SK-N-SH (cell line): ENCODE results near the gene ASF1B. TPM values are rescaled to one million over a fixed set of nuclear protein-coding genes. Genes with fewer than 3 reads are reported as not detected.

Experiments used
- CTCF ChIA-PET: fragments of 300-600, 350-600 bp; formaldehyde crosslinking; extraction: SDS; loops from one replicate; lab custom pipeline; 2021; lab: Yijun Ruan, JAX
- POLR2A ChIA-PET: fragments of 350-600 bp; sonication (Branson Sonifier 250); formaldehyde crosslinking; extraction: SDS; loops from one replicate; lab custom pipeline; 2020; ENCODE audit warnings: antibody characterized with exemption, inconsistent platforms; lab: Yijun Ruan, JAX
- DNase-seq: peaks from one replicate; pipeline ENCODE4 v3.0.0; 2012
- H2AFZ ChIP-seq: fragments of 200-600 bp; sonication (generic); 2 replicates; pipeline ENCODE4 v1.8.1; 2016; ENCODE audit warnings: antibody characterized with exemption, mild to moderate bottlenecking, low read depth
- H3F3A ChIP-seq: fragments of 200-600 bp; sonication (generic); replicated peaks from 2 replicates; pipeline ENCODE3; 2016; ENCODE audit warnings: antibody characterized with exemption, mild to moderate bottlenecking; ENCODE audit not compliant: insufficient read depth
- H3K27ac ChIP-seq, 2 experiments: fragments of 200-500 bp in 1 of 2; fragments of 200-600 bp in 1 of 2; sonication (Bioruptor generic) in 1 of 2; sonication (generic), shearing (Covaris generic) in 1 of 2; 2 replicates each; pipeline versions ENCODE4 v1.5.1 to v1.6.1; 2014 to 2016; ENCODE audit warnings: low read depth in 2 of 2, inconsistent platforms in 1 of 2, low read length in 1 of 2, mild to moderate bottlenecking in 1 of 2, mixed read lengths in 1 of 2
- H3K27me3 ChIP-seq: fragments of 200-600 bp; sonication (generic), shearing (Covaris generic); 2 replicates; pipeline ENCODE4 v1.6.1; 2016; ENCODE audit warnings: mixed run types; ENCODE audit not compliant: insufficient read depth
- H3K36me3 ChIP-seq, 2 experiments: fragments of 200-500 bp in 1 of 2; fragments of 200-600 bp in 1 of 2; sonication (Bioruptor generic) in 1 of 2; sonication (generic) in 1 of 2; replicated peaks in 1 of 2; 2 replicates each; pipeline versions ENCODE3 to v1.5.1; 2014 to 2016; ENCODE audit warnings: low read length in 1 of 2, mild to moderate bottlenecking in 1 of 2; ENCODE audit not compliant: insufficient read depth in 2 of 2, control insufficient read depth in 1 of 2
- H3K4me1 ChIP-seq, 2 experiments: fragments of 200-500 bp in 1 of 2; fragments of 200-600 bp in 1 of 2; sonication (Bioruptor generic) in 1 of 2; sonication (generic), shearing (Covaris generic) in 1 of 2; 2 replicates each; pipeline versions ENCODE4 v1.5.1 to v1.6.1; 2014 to 2016; ENCODE audit warnings: low read depth in 1 of 2, low read length in 1 of 2, mixed run types in 1 of 2; ENCODE audit not compliant: insufficient read depth in 2 of 2, control insufficient read depth in 1 of 2
- H3K4me2 ChIP-seq: fragments of 200-600 bp; sonication (generic), shearing (Covaris generic); 2 replicates; pipeline ENCODE4 v1.6.1; 2017; ENCODE audit warnings: mixed run types
- H3K4me3 ChIP-seq, 2 experiments: fragments of 200-500 bp in 1 of 2; fragments of 200-600 bp in 1 of 2; sonication (Bioruptor generic) in 1 of 2; sonication (generic), shearing (Covaris generic) in 1 of 2; 2 replicates each; pipeline versions ENCODE4 v1.5.1 to v1.8.1; 2014 to 2016; ENCODE audit warnings: low read depth in 2 of 2, inconsistent platforms in 1 of 2, low read length in 1 of 2, mild to moderate bottlenecking in 1 of 2, mixed read lengths in 1 of 2, moderate library complexity in 1 of 2
- H3K79me2 ChIP-seq: fragments of 200-600 bp; sonication (generic); 2 replicates; pipeline ENCODE4 v1.8.1; 2017; ENCODE audit warnings: mild to moderate bottlenecking; ENCODE audit not compliant: insufficient read depth
- H3K9ac ChIP-seq: fragments of 200-600 bp; sonication (generic); 2 replicates; pipeline ENCODE4 v1.6.1; 2017; ENCODE audit warnings: mixed run types
- H3K9me2 ChIP-seq: fragments of 200-600 bp; sonication (generic); 2 replicates; pipeline ENCODE4 v1.6.1; 2017; ENCODE audit warnings: mixed run types
- H3K9me3 ChIP-seq: fragments of 200-600 bp; sonication (generic); 2 replicates; pipeline ENCODE4 v1.6.1; 2017; ENCODE audit warnings: mixed run types, mild to moderate bottlenecking, moderate library complexity
- H4K20me1 ChIP-seq: fragments of 200-600 bp; sonication (generic); 2 replicates; pipeline ENCODE4 v1.6.1; 2017; ENCODE audit warnings: mild to moderate bottlenecking, mixed run types; ENCODE audit not compliant: insufficient read depth
- ELF1 ChIP-seq: IDR thresholded peaks from 2 replicates; pipeline ENCODE4 v1.4.0; 2012
- FOSL2 ChIP-seq: IDR thresholded peaks from 2 replicates; pipeline ENCODE4 v1.4.0; 2012; ENCODE audit warnings: low read depth, mild to moderate bottlenecking, moderate library complexity, borderline replicate concordance
- FOXJ3 ChIP-seq: sonication (generic); formaldehyde crosslinking; IDR thresholded peaks from 2 replicates; pipeline ENCODE4 v1.5.1; 2020; ENCODE audit warnings: mild to moderate bottlenecking, missing genetic modification reagents
- MEF2A ChIP-seq: IDR thresholded peaks from 2 replicates; pipeline ENCODE4 v1.4.0; 2012; ENCODE audit warnings: low read depth, borderline replicate concordance
- MXI1 ChIP-seq: IDR thresholded peaks from 2 replicates; pipeline ENCODE4 v1.6.1; 2012; ENCODE audit warnings: mild to moderate bottlenecking, low read depth, low read length, improper control_type of control experiment
- RAD21 ChIP-seq: IDR thresholded peaks from 2 replicates; pipeline ENCODE4 v1.6.1; 2012; ENCODE audit warnings: mild to moderate bottlenecking, low read length
- RXRA ChIP-seq: IDR thresholded peaks from 2 replicates; pipeline ENCODE4 v1.4.0; 2012; ENCODE audit warnings: low read depth, mild to moderate bottlenecking, borderline replicate concordance
- SIN3A ChIP-seq: IDR thresholded peaks from 2 replicates; pipeline ENCODE4 v1.6.1; 2012; ENCODE audit warnings: low read depth, mild to moderate bottlenecking, low read length, moderate library complexity, borderline replicate concordance
- SMC3 ChIP-seq: IDR thresholded peaks from 2 replicates; pipeline ENCODE4 v1.6.1; 2012; ENCODE audit warnings: low read depth, low read length, improper control_type of control experiment
- USF1 ChIP-seq: IDR thresholded peaks from 2 replicates; pipeline ENCODE4 v1.4.0; 2012; ENCODE audit warnings: low read depth, borderline replicate concordance
- USF2 ChIP-seq: fragments of 150-350 bp; IDR thresholded peaks from 2 replicates; pipeline ENCODE4 v1.6.1; 2017; ENCODE audit warnings: antibody characterized with exemption, low read length, low read depth, borderline replicate concordance
- YY1 ChIP-seq: IDR thresholded peaks from 2 replicates; pipeline ENCODE4 v1.4.0; 2012; ENCODE audit warnings: low read depth, mild to moderate bottlenecking
- WGBS: methylation state at CpG from one replicate; pipeline ENCODE4 v1.1.6; 2017; ENCODE audit warnings: low lambda C conversion rate; 5-methylcytosine and 5-hydroxymethylcytosine counted together
- polyA plus RNA-seq, 3 experiments: library from polyadenylated mRNA; depleted of rRNA; stranded (reverse); fragments of >200 nt; gene quantifications; 2 replicates each; pipeline ENCODE4 v1.2.3, GENCODE V29; 2012
- TF ChIP-seq, protein P1 (sequence below): IDR thresholded peaks from 2 replicates; pipeline ENCODE4 v1.4.0; 2012; ENCODE audit warnings: low read depth, borderline replicate concordance

The ASF1B gene
- polyA plus RNA-seq, 1 of the 3 experiments (the other 2 are of a cell fraction) = 19.0 TPM

GRCh38 chr19:14156971-14157717, 20.8 kb upstream of the ASF1B start:
- Histone ChIP-seq H3K4me1 (no peaks in the 10 kb centered on the region), H3K27me3 (no peaks in the 10 kb centered on the region), H3K4me2 (no peak overlapping the region), H3K79me2 (no peaks in the 10 kb centered on the region), H3K9me2 (no peaks in the 10 kb centered on the region), H3F3A (no peaks in the 10 kb centered on the region), H3K9ac (no peak overlapping the region), H3K27ac (no peak overlapping the region), H2AFZ (no peak overlapping the region), H3K36me3 (peaks cover 5 to 42% of the 10 kb centered on the region in 2 experiments), H3K9me3 (no peaks in the 10 kb centered on the region), H4K20me1 (no peaks in the 10 kb centered on the region), H3K4me3 (no peak overlapping the region)
- TF ChIP-seq RAD21 (no peak), FOXJ3 (CRISPR knock-in tag) (no peak)
- 91% methylated on average over 14 of the region's 26 CpGs for WGBS
- DNase-seq = no peak
- ChIA-PET CTCF (interaction anchor here (1.1 to 4.0 kb wide), 4 partner anchors 20 to 323 kb away, joined by 3 to 12 read pairs (median 4); partner anchors contain the start of gene ASF1B), POLR2A (no interaction called here)

DNA sequence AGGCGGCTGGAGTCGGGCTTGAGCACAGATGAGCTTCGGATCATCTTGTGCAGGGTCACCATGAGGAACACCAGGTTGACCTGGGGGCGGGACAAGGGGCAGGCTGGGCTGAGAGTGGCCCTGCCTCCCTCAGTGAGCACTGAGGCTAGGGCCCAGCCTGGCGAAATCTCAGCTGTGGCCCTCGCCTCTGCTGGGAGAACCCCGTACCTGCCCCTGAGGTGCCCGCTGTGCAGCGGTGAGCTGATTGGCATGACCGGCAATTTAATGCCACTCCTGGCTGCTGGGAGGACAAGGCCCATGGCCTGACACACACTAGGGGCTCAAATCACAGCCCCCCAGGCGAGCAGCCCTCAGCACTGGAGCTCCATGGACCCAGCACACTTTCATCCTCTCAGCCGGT, 19.7 kb upstream of the ASF1B start:
- Histone ChIP-seq H4K20me1 (no peaks in the 10 kb centered on the region), H2AFZ (no peak overlapping the region), H3K27me3 (no peaks in the 10 kb centered on the region), H3K4me1 (no peaks in the 10 kb centered on the region), H3K9me2 (no peaks in the 10 kb centered on the region), H3K36me3 (peaks cover 5 to 46% of the 10 kb centered on the region in 2 experiments)
- DNase-seq = no peak
- TF ChIP-seq USF1 (no peak), SIN3A (no peak), ELF1 (no peak), FOSL2 (no peak), YY1 (no peak), RXRA (no peak), USF2 (no peak), MXI1 (no peak), MEF2A (no peak), SMC3 (no peak)
- TF ChIP-seq, protein P1, sequence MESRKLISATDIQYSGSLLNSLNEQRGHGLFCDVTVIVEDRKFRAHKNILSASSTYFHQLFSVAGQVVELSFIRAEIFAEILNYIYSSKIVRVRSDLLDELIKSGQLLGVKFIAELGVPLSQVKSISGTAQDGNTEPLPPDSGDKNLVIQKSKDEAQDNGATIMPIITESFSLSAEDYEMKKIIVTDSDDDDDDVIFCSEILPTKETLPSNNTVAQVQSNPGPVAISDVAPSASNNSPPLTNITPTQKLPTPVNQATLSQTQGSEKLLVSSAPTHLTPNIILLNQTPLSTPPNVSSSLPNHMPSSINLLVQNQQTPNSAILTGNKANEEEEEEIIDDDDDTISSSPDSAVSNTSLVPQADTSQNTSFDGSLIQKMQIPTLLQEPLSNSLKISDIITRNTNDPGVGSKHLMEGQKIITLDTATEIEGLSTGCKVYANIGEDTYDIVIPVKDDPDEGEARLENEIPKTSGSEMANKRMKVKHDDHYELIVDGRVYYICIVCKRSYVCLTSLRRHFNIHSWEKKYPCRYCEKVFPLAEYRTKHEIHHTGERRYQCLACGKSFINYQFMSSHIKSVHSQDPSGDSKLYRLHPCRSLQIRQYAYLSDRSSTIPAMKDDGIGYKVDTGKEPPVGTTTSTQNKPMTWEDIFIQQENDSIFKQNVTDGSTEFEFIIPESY = no peak
- TF ChIP-seq, all 33 proteins: peak for 0
- Histone ChIP-seq H3K9me3 (no peaks in the 10 kb centered on the region), H3K9ac (no peak overlapping the region), H3K4me2 (no peak overlapping the region), H3K79me2 (no peaks in the 10 kb centered on the region), H3K27ac (no peak overlapping the region), H3F3A (no peaks in the 10 kb centered on the region), H3K4me3 (no peak overlapping the region)
- WGBS = 70% methylated on average over 3 of the region's 12 CpGs
- CTCF ChIA-PET = interaction anchor here (1.1 to 1.6 kb wide), 3 partner anchors 192 to 324 kb away, joined by 3 to 4 read pairs (median 4); no protein-coding TSS in a partner anchor
- POLR2A ChIA-PET = no interaction called here
